GM19023 (cell line): ENCODE results near the gene LINGO1.

Experiments used
- ATAC-seq: cut with Tn5 transposase; IDR thresholded peaks from one replicate; pipeline ENCODE4 v1.9.1; 2021; ENCODE audit warnings: mild to moderate bottlenecking, moderate library complexity; ENCODE audit not compliant: unreplicated experiment

The LINGO1 gene

GRCh38 chr15:77657634-77658238 is 25.0 kb upstream of the LINGO1 start:
- no peak for ATAC-seq

DNA sequence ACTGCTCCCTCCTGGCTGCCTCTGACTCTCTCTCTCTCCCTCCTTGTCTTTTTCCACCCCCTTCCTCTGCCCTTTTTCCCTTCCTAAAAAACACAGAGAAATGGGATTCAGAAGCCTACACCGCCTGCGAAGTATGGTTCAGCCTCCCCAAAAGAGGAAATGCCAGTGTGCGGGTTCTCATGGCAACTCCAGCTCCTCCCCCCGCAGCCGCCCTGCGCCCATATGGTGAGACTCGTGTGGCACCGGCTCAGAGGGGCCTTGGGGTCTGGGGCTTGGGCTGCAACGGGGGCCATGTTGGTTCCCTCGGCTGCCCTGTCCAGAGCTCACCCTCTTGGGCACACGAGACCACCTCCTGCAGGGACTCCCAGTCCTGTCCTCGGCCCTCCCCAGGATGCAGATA is 23.6 kb upstream of the LINGO1 start:
- no peak for ATAC-seq

GRCh38 chr15:77654975-77655374 is 22.3 kb upstream of the LINGO1 start:
- ATAC-seq, result no peak

DNA sequence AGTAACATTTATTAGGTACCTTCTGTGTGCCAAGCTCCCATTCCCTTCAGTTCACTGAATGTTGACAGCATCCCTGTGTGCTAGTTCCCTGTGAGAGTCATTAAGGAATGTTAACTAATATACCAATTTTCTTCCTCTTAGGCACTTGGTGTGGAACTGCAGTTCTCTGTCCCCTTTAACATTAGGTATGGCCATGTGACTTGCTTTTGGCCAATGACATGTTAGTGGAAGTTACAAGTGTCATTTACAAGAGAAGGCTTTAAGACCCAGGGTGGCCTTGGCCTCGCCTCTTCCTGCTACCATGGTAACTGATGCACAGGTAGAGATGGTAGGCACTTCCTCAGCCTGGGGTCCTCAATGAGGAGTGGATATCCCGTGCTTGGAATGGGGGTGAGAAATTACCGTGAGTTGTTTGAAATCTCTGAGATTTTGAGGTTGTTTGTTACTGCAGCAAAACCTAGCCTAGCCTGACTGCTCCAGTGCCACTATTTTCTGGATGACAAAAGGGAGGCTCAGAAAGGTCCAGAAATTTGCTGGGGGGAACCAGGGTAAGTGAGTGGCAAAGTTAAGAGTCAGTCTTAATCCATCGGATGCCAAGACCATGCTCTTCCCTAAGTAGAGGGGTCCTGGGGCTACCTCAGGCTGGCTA is 21.2 kb upstream of the LINGO1 start:
- ATAC-seq, result no peak

- no peak for ATAC-seq
These were observed 17.6 kb upstream of the LINGO1 start for GRCh38 chr15:77650265-77650664.

- ATAC-seq, result no peak
These were observed 16.9 kb upstream of the LINGO1 start for GRCh38 chr15:77649610-77650009.

DNA sequence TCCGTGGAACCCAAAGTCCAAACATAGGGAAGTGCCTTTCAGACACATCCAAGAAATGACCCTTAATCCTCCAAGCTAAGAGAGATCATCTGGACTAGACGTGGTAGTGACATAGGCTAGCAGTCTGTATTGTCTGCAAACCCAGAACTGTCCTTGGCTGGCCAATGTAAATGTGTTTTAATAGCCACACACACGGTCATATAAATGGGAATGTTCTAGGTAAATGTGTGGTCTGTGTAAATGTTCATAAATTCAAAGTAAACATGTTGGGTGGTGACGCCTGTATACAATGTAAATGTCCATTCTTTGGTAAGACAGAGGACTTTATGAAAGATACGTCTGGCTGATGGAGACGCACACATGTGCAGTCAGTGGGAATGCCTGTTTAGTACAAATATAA is 16.3 kb upstream of the LINGO1 start:
- ATAC-seq, result no peak

GRCh38 chr15:77647961-77648360 is 15.2 kb upstream of the LINGO1 start:
- ATAC-seq, result no peak

DNA sequence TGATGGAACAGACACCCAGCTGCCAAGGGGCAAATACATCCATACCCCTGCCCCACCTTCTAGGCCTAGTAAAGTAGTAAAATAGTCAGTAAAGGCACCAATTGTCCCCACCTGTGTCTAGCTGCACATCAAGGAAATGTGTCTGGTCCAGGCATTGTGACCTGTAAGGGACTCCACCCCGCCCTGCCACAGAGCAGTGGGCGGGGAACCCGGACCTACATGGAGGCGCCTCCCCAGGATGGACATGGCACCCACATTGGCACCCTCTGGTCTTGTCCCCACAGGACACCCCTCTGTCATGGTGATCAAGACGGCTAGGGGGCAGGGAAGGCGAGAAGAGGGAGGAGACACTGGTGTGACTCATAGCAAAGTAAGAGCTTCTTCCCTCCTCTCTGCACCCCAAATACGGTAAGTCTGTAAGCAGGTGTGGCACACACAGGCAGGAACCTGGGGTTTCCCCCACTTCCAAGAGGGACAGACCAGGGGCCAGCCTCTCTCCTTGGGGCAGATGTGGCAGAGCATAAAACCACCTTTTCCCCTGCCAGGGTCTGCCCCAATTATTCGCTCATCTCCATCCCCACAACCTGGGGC is 13.5 kb upstream of the LINGO1 start:
- ATAC-seq, result no peak

DNA sequence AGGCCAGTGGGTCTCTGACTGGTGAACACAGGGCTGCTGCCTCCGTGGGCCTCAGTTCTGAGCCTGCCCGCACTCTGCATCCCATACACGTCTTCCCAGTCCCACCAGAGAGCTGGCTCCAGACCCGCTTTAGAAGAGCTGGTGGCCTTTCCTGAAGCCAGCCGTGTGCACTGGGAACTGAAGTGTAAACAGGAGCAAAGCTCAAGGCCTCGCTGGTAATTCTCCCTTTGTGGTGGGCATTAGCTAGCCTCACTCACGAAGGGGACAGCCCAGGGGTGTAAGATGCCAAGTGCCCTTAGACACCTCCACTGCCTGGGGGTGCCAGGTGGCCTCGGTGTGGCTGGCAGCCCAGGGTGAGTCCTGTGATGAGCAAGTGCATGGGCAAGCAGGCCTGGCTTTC is 12.9 kb upstream of the LINGO1 start:
- ATAC-seq, result no peak

GRCh38 chr15:77644543-77645247 is 12.0 kb upstream of the LINGO1 start:
- ATAC-seq, result no peak

GRCh38 chr15:77643764-77644163 is 11.1 kb upstream of the LINGO1 start:
- no peak for ATAC-seq

GRCh38 chr15:77642793-77643430 is 10.2 kb upstream of the LINGO1 start:
- no peak for ATAC-seq

GRCh38 chr15:77641999-77642398 is 9.3 kb upstream of the LINGO1 start:
- ATAC-seq, result no peak

- ATAC-seq, result no peak
These were observed 7.9 kb upstream of the LINGO1 start for GRCh38 chr15:77640615-77641014.

- ATAC-seq, result no peak
These were observed 6.7 kb upstream of the LINGO1 start for GRCh38 chr15:77639431-77639830.

DNA sequence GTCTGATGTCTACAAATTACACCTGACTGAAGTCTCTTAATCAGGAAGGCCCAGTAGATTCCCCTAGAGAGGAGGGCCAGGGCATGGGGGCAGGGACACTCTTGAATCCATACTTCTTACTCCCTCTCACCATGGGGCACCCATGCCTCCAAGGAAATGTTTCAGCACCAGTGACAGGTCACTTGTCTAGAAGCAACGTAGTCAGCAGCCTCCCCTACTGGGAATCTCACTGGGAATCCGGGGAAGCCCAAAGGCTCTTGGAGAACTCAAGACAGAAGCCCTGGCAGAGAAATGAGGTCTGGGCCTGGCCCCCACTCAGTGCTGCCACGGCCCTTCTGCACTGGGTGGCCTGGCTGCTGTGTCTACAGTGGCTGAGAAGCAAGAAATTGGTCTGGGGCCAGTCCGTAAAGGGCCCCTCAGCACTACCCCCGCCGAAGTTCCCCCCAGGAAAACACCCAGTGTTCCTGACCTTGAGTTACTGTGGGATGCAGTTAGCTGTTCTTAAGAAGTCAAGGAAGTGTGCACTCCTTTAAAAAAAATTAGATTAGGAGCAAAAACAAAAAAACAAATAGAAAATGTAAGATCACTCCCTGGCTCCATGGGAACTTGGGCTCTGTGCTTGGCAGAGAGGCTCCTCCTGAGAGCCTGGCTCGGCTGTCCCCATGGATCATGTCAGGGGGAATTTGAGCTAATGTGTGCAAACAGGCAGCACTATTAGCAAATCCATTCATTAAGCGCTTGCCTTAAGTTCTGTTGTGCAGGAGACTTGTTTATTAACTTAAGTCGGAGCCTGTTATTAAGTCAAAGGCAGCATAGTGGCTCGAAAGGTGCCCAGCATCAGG is 5.4 kb upstream of the LINGO1 start:
- no peak for ATAC-seq

GRCh38 chr15:77636209-77636608 is 3.5 kb upstream of the LINGO1 start:
- no peak for ATAC-seq

- ATAC-seq, result no peak
These were observed 1.7 kb upstream of the LINGO1 start for GRCh38 chr15:77634266-77634962.

GRCh38 chr15:77633913-77634265 is 1.2 kb upstream of the LINGO1 start:
- no peak for ATAC-seq
